ENCODE data around the gene TUFT1.

- no peak for TF ChIP-seq CTCF (IDR thresholded peaks at IDR 0.05)
- no peak for TF ChIP-seq POLR2A (IDR thresholded peaks at IDR 0.05)
Measured at GRCh38 chr1:151494741-151495281, 45.3 kb upstream of the TUFT1 start.
